Fibroblast of lung (primary cell): ENCODE results near the gene C19orf67. TPM values are rescaled to one million over a fixed set of nuclear protein-coding genes. Genes with fewer than 3 reads are reported as not detected.

ENCODE experiments used
- DNase-seq, 2 donors: peaks; one replicate each; pipeline versions ENCODE4 v3.0.0 to v3.0.0-alpha.2; 2010; ENCODE audit warnings: low read depth in 2 of 2
- H2AFZ ChIP-seq: 2 replicates; pipeline ENCODE4 v1.5.1; 2012; ENCODE audit warnings: low read length, control low read depth, inconsistent platforms
- H3K27ac ChIP-seq: 2 replicates; pipeline ENCODE4 v1.5.1; 2011; ENCODE audit warnings: low read length, control low read depth; ENCODE audit not compliant: insufficient read depth
- H3K27me3 ChIP-seq: 2 replicates; pipeline ENCODE4 v1.5.1; 2011; ENCODE audit warnings: mild to moderate bottlenecking, low read length; ENCODE audit not compliant: control insufficient read depth, insufficient read depth
- H3K36me3 ChIP-seq: 2 replicates; pipeline ENCODE4 v1.5.1; 2011; ENCODE audit warnings: low read length; ENCODE audit not compliant: control insufficient read depth, insufficient read depth
- H3K4me1 ChIP-seq: 2 replicates; pipeline ENCODE4 v1.5.1; 2011; ENCODE audit warnings: low read length; ENCODE audit not compliant: control insufficient read depth, insufficient read depth; ENCODE audit errors: extremely low read depth
- H3K4me2 ChIP-seq: 2 replicates; pipeline ENCODE4 v1.5.1; 2011; ENCODE audit warnings: low read length, control low read depth; ENCODE audit not compliant: insufficient read depth; ENCODE audit errors: extremely low read depth
- H3K4me3 ChIP-seq, 4 experiments: fragments of 200-600 bp in 1 of 4; sonication (generic) in 1 of 4; replicated peaks in 1 of 4; 2 replicates each; pipeline ENCODE4 v1.5.1; 2011 to 2016; ENCODE audit warnings: low read length in 4 of 4, low read depth in 3 of 4, mild to moderate bottlenecking in 3 of 4, control low read depth in 2 of 4, inconsistent platforms in 1 of 4, mixed read lengths in 1 of 4; ENCODE audit not compliant: insufficient read depth in 1 of 4; ENCODE audit errors: control extremely low read depth in 1 of 4
- H3K79me2 ChIP-seq: 2 replicates; pipeline ENCODE4 v1.5.1; 2012; ENCODE audit warnings: mild to moderate bottlenecking, low read length, inconsistent platforms; ENCODE audit not compliant: control insufficient read depth, insufficient read depth
- H3K9ac ChIP-seq: 2 replicates; pipeline ENCODE4 v1.5.1; 2011; ENCODE audit warnings: mild to moderate bottlenecking, low read length, control low read depth; ENCODE audit not compliant: insufficient read depth
- H3K9me3 ChIP-seq: 2 replicates; pipeline ENCODE4 v1.5.1; 2012; ENCODE audit warnings: low read depth, low read length; ENCODE audit not compliant: control insufficient read depth, insufficient read depth
- H4K20me1 ChIP-seq: 2 replicates; pipeline ENCODE4 v1.5.1; 2011; ENCODE audit warnings: low read length; ENCODE audit not compliant: control insufficient read depth, insufficient read depth; ENCODE audit errors: extremely low read depth
- EZH2 ChIP-seq: IDR thresholded peaks from 2 replicates; pipeline ENCODE4 v1.5.1; 2012; ENCODE audit warnings: low read length, control low read depth, mild to moderate bottlenecking; ENCODE audit errors: missing control alignments
- polyA plus RNA-seq, 2 donors: library from polyadenylated mRNA; depleted of rRNA in 1 of 2; stranded (reverse) in 1 of 2; unstranded in 1 of 2; fragments of >200 nt; gene quantifications; 2 replicates each; pipeline ENCODE4 v1.2.1, GENCODE V29; 2011 to 2012; ENCODE audit warnings: missing spikeins in 1 of 2
- total RNA-seq: library from RNA; depleted of rRNA; stranded (reverse); fragments of >200 nt; gene quantifications from 2 replicates; pipeline ENCODE4 v1.2.1, GENCODE V29; 2014
- TF ChIP-seq, protein P1 (sequence below), 2 donors: IDR thresholded peaks in 1 of 2; conservative IDR thresholded peaks in 1 of 2; 1 replicate in 1 of 2; 2 replicates in 1 of 2; pipeline ENCODE4 v1.5.1; 2011 to 2012; ENCODE audit warnings: low read length in 2 of 2, control low read depth in 1 of 2, inconsistent platforms in 1 of 2, low read depth in 1 of 2, mild to moderate bottlenecking in 1 of 2

The C19orf67 gene
- total and polyA plus RNA-seq, 2 donors (not counting 1 experiment from before 2014, with no cell fraction given): not detected

DNA sequence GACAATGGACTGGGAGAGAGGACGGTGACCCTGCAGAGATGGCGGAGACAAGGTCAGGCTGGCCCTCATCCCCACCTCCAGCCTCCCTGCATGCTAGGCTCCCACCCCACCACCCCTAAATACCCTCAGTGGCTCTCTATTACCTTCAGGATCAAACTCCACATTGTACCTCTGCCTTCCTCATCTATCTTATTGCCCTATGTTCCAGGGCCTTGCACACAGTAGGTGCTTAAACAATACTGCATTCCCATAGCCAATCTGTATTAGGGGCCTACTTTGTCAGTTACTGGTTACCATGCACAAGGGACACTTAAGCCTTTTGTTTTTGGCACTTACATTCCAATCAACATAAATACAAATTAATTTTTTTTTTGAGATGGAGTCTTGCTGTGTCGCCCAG, 30.2 kb downstream of the C19orf67 start:
- Histone ChIP-seq H4K20me1 (no peaks in the 10 kb centered on the region), H3K36me3 (no peaks in the 10 kb centered on the region)
- DNase-seq: no peak

DNA sequence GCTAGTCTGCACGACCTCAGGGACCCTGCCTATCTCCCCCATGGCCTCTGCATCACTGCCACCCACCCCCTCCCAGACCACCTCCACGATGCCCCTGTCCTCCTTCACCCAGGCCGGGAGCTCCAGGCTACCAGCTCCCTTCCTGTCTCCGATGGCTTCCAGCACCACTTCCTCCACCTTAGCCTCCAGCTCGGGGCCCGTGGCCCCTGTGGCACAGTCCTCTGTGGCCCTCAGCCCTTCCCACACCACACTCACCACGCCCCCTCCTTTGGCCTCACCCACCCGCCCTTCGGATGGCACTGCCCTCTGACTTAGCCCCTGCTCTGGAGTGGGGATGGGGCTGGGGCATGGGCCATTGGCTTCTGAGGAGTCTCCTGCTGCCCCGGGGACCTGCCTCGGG, 30.9 kb downstream of the C19orf67 start:
- no peak for DNase-seq
- H3K9me3 ChIP-seq: no peaks in the 10 kb centered on the region
- no peaks in the 10 kb centered on the region for H3K79me2 ChIP-seq
- TF ChIP-seq, protein P1, sequence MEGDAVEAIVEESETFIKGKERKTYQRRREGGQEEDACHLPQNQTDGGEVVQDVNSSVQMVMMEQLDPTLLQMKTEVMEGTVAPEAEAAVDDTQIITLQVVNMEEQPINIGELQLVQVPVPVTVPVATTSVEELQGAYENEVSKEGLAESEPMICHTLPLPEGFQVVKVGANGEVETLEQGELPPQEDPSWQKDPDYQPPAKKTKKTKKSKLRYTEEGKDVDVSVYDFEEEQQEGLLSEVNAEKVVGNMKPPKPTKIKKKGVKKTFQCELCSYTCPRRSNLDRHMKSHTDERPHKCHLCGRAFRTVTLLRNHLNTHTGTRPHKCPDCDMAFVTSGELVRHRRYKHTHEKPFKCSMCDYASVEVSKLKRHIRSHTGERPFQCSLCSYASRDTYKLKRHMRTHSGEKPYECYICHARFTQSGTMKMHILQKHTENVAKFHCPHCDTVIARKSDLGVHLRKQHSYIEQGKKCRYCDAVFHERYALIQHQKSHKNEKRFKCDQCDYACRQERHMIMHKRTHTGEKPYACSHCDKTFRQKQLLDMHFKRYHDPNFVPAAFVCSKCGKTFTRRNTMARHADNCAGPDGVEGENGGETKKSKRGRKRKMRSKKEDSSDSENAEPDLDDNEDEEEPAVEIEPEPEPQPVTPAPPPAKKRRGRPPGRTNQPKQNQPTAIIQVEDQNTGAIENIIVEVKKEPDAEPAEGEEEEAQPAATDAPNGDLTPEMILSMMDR (conservative IDR thresholded peaks at IDR 0.05 in 1 of 2, IDR thresholded peaks at IDR 0.05 in 1 of 2; ENCODE audit: low read depth in 1 of 2, low read length in 2 of 2): no peak
- TF ChIP-seq EZH2: no peak
- H3K4me1 ChIP-seq: no peaks in the 10 kb centered on the region
- H3K27me3 ChIP-seq: peaks cover 5% of the 10 kb centered on the region
- no peak overlapping the region for H3K27ac ChIP-seq
- no peaks in the 10 kb centered on the region for H3K36me3 ChIP-seq
- no peak overlapping the region for H3K9ac ChIP-seq
- no peak overlapping the region for H2AFZ ChIP-seq
- H3K4me3 ChIP-seq: no peak overlapping the region
- H4K20me1 ChIP-seq: no peaks in the 10 kb centered on the region
- no peak overlapping the region for H3K4me2 ChIP-seq

More for the DNA sequence above, 30.2 kb downstream of the C19orf67 start:
- H3K4me1 ChIP-seq: no peaks in the 10 kb centered on the region
- no peaks in the 10 kb centered on the region for H3K79me2 ChIP-seq
- no peak for TF ChIP-seq EZH2
- TF ChIP-seq, protein P1 (conservative IDR thresholded peaks at IDR 0.05 in 1 of 2, IDR thresholded peaks at IDR 0.05 in 1 of 2; ENCODE audit: low read depth in 1 of 2, low read length in 2 of 2): no peak
- no peak overlapping the region for H3K4me2 ChIP-seq
- H3K9me3 ChIP-seq: no peaks in the 10 kb centered on the region
- no peak overlapping the region for H3K9ac ChIP-seq
- no peak overlapping the region for H2AFZ ChIP-seq
- H3K27me3 ChIP-seq: peaks cover 5% of the 10 kb centered on the region
- H3K27ac ChIP-seq: no peak overlapping the region
- H3K4me3 ChIP-seq: no peak overlapping the region

DNA sequence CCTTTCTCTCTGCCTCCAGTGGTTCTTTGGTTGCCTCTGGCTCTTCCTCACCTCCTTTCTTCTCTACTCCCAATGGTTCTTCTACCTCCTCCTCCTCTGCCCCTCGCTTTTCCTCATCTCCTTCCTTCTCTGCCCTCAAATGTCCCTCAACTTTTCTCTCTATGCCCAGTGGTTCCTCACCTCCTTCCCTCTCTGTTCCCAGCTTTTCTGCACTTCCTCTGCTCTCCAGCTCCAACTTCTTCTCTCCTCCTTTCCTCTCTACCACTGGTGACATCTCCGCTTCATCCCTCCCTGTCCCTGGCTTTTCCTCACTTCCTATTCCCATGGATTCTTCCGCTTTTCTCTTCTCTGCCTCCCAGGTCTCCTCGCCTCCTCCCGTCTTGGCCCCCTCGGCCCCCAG, 31.5 kb downstream of the C19orf67 start:
- TF ChIP-seq, protein P1 (conservative IDR thresholded peaks at IDR 0.05 in 1 of 2, IDR thresholded peaks at IDR 0.05 in 1 of 2; ENCODE audit: low read depth in 1 of 2, low read length in 2 of 2): no peak
- no peak for TF ChIP-seq EZH2
- no peak overlapping the region for H2AFZ ChIP-seq
- H3K36me3 ChIP-seq: no peaks in the 10 kb centered on the region
- no peaks in the 10 kb centered on the region for H3K4me1 ChIP-seq
- H3K79me2 ChIP-seq: no peaks in the 10 kb centered on the region
- no peak overlapping the region for H3K9ac ChIP-seq
- no peaks in the 10 kb centered on the region for H3K9me3 ChIP-seq
- no peak for DNase-seq
- no peak overlapping the region for H3K4me3 ChIP-seq
- H4K20me1 ChIP-seq: no peaks in the 10 kb centered on the region
- H3K4me2 ChIP-seq: no peak overlapping the region
- H3K27ac ChIP-seq: no peak overlapping the region
- peaks cover 5% of the 10 kb centered on the region for H3K27me3 ChIP-seq
